ENCODE data around the gene KRT32.
"Not testable (repeated sequence)": the region's sequence is repeated elsewhere in the genome, so short reads cannot be mapped to it uniquely, and the experiment has no call there.

KRT32 gene

GRCh38 chr17:41428591-41429291 is 38.4 kb downstream of the KRT32 start:
- DNase-seq (ENCODE audit: low read depth) = no peak

- DNase-seq (ENCODE audit: low read depth) = no peak
Observed at GRCh38 chr17:41424111-41424635, 43.0 kb downstream of the KRT32 start, which contains the start of gene KRT37. Gene KRT37 (minus strand): TSS chr17:41424585. CDS start chr17:41424523, 62 bp downstream.

- DNase-seq (ENCODE audit: low read depth) = not testable (repeated sequence)
Observed at GRCh38 chr17:41422586-41422985, 44.6 kb downstream of the KRT32 start.

- no peak for DNase-seq (ENCODE audit: low read depth)
Observed at GRCh38 chr17:41421617-41422016, 45.6 kb downstream of the KRT32 start.

GRCh38 chr17:41421116-41421515 is 46.1 kb downstream of the KRT32 start:
- no peak for DNase-seq (ENCODE audit: low read depth)

- no peak for DNase-seq (ENCODE audit: low read depth)
Observed at GRCh38 chr17:41420134-41420533, 47.1 kb downstream of the KRT32 start.

- no peak for DNase-seq (ENCODE audit: low read depth)
Observed at GRCh38 chr17:41419716-41420115, 47.5 kb downstream of the KRT32 start.

GRCh38 chr17:41418116-41418860 is 48.9 kb downstream of the KRT32 start:
- DNase-seq (ENCODE audit: low read depth) = no peak

- DNase-seq (ENCODE audit: low read depth) = no peak
Observed at GRCh38 chr17:41417576-41418015, 49.6 kb downstream of the KRT32 start.

- no peak for DNase-seq (ENCODE audit: low read depth)
Observed at GRCh38 chr17:41417127-41417526, 50.1 kb downstream of the KRT32 start.

GRCh38 chr17:41416479-41416878 is 50.7 kb downstream of the KRT32 start:
- DNase-seq (ENCODE audit: low read depth) = no peak

- no peak for DNase-seq (ENCODE audit: low read depth)
Observed at GRCh38 chr17:41415833-41416335, 51.3 kb downstream of the KRT32 start.

- no peak for DNase-seq (ENCODE audit: low read depth)
Observed at GRCh38 chr17:41415411-41415810, 51.8 kb downstream of the KRT32 start.

- DNase-seq (ENCODE audit: low read depth) = no peak
Observed at GRCh38 chr17:41413982-41414381, 53.2 kb downstream of the KRT32 start.

GRCh38 chr17:41413353-41413957 is 53.7 kb downstream of the KRT32 start:
- no peak for DNase-seq (ENCODE audit: low read depth)

GRCh38 chr17:41411072-41411840 is 55.9 kb downstream of the KRT32 start:
- no peak for DNase-seq (ENCODE audit: low read depth)

Measured in HS-5 (cell line).